HepG2 (cell line): ENCODE results near the gene ATP9B. TPM values are rescaled to one million over a fixed set of nuclear protein-coding genes. Genes with fewer than 3 reads are reported as not detected.

ENCODE experiments used
- ATAC-seq: fragments of 200-7000 bp; cut with Tn5 transposase; 3 replicates; pipeline ENCODE4 v1.9.1; 2020; ENCODE audit warnings: mild to moderate bottlenecking, moderate library complexity
- BruUV-seq: library from RNA; stranded (reverse); fragments of 400-500 nt; replicated peaks from 2 replicates; lab custom pipeline; 2021; lab: Mats Ljungman, UMichigan
- CTCF ChIA-PET: fragments of 300-600 bp; formaldehyde crosslinking; extraction: SDS; loops from one replicate; lab custom pipeline; 2021; ENCODE audit warnings: low total read pairs, inconsistent platforms, low intra/inter-chr PET ratio; lab: Yijun Ruan, JAX
- POLR2A ChIA-PET: fragments of 350-600 bp; sonication (Branson Sonifier 250); formaldehyde crosslinking; loops from one replicate; lab custom pipeline; 2020; ENCODE audit warnings: antibody characterized with exemption, inconsistent platforms; lab: Yijun Ruan, JAX
- DNase-seq: peaks from one replicate; pipeline ENCODE4 v3.0.0-alpha.2; 2015; ENCODE audit warnings: low spot score
- FAIRE-seq: peaks from 3 replicates; lab custom pipeline; 2011; peaks lifted over from hg19 to GRCh38; lab: Jason Lieb, UNC
- H2AFZ ChIP-seq: one replicate; pipeline ENCODE4 v1.6.1; 2011; ENCODE audit warnings: low read length, inconsistent platforms
- H3K27ac ChIP-seq: fragments of 300-600 bp; 3 replicates; pipeline ENCODE4 v1.8.0; 2011; ENCODE audit warnings: mixed run types, mild to moderate bottlenecking, mixed read lengths, low read length, inconsistent platforms; ENCODE audit not compliant: insufficient read depth; ENCODE audit errors: extremely low read length
- H3K27me3 ChIP-seq, 2 experiments: fragments of 200-600 bp in 1 of 2; 2 replicates in 1 of 2; 3 replicates in 1 of 2; pipeline versions ENCODE4 v1.6.0 to v1.8.0; 2011; ENCODE audit warnings: low read length in 2 of 2, mild to moderate bottlenecking in 2 of 2, moderate library complexity in 2 of 2, inconsistent platforms in 1 of 2; ENCODE audit not compliant: insufficient read depth in 2 of 2, control insufficient read depth in 1 of 2
- H3K36me3 ChIP-seq, 2 experiments: fragments of 200-600 bp in 1 of 2; replicated peaks in 1 of 2; 2 replicates in 1 of 2; 3 replicates in 1 of 2; pipeline versions ENCODE4 v1.5.1 to v1.8.0; 2011; ENCODE audit warnings: low read length in 2 of 2, inconsistent platforms in 1 of 2; ENCODE audit not compliant: insufficient read depth in 2 of 2, control insufficient read depth in 1 of 2
- H3K4me1 ChIP-seq: 2 replicates; pipeline ENCODE4 v1.5.1; 2012; ENCODE audit warnings: low read length, inconsistent platforms; ENCODE audit not compliant: insufficient read depth
- H3K4me2 ChIP-seq: 2 replicates; pipeline ENCODE4 v1.6.0; 2011; ENCODE audit warnings: low read depth, low read length, inconsistent platforms
- H3K4me3 ChIP-seq, 3 experiments: fragments of 200-600 bp in 1 of 3; sonication (generic), shearing (Covaris generic) in 1 of 3; replicated peaks in 1 of 3; 2 replicates each; pipeline ENCODE4 v1.5.1; 2011 to 2016; ENCODE audit warnings: low read length in 3 of 3, inconsistent platforms in 2 of 3, low read depth in 2 of 3, mild to moderate bottlenecking in 2 of 3, control low read depth in 1 of 3, mixed read lengths in 1 of 3; ENCODE audit not compliant: insufficient read depth in 1 of 3
- H3K79me2 ChIP-seq: one replicate; pipeline ENCODE4 v1.6.1; 2011; ENCODE audit warnings: low read length, inconsistent platforms; ENCODE audit not compliant: insufficient read depth
- H3K9ac ChIP-seq: 2 replicates; pipeline ENCODE4 v1.6.0; 2011; ENCODE audit warnings: mild to moderate bottlenecking, low read depth, low read length, inconsistent platforms; ENCODE audit not compliant: insufficient read depth
- H3K9me3 ChIP-seq: 2 replicates; pipeline ENCODE4 v1.5.1; 2012; ENCODE audit warnings: mild to moderate bottlenecking, low read length
- H4K20me1 ChIP-seq: 2 replicates; pipeline ENCODE4 v1.6.0; 2011; ENCODE audit warnings: inconsistent platforms, mild to moderate bottlenecking, low read length, moderate library complexity; ENCODE audit not compliant: insufficient read depth
- GABPB1 ChIP-seq: IDR thresholded peaks from 2 replicates; pipeline ENCODE4 v1.6.1; 2016; ENCODE audit warnings: mild to moderate bottlenecking, missing genetic modification reagents, moderate library complexity, missing compliant biosample characterization
- PRPF4 ChIP-seq: fragments of 200-400 bp; formaldehyde crosslinking; IDR thresholded peaks from 2 replicates; pipeline ENCODE4 v1.6.1; 2016; ENCODE audit warnings: low read length, low read depth; ENCODE audit not compliant: poor library complexity, severe bottlenecking
- RARA ChIP-seq: IDR thresholded peaks from 2 replicates; pipeline ENCODE4 v1.6.1; 2016; ENCODE audit warnings: missing genetic modification reagents, missing compliant biosample characterization
- ZFYVE20 ChIP-seq: sonication (generic); formaldehyde crosslinking; IDR thresholded peaks from 2 replicates; pipeline ENCODE4 v1.8.0; 2023; ENCODE audit warnings: low read depth, mild to moderate bottlenecking, moderate library complexity, missing genetic modification reagents, borderline replicate concordance
- ZNF441 ChIP-seq: sonication (generic); formaldehyde crosslinking; IDR thresholded peaks from 2 replicates; pipeline ENCODE4 v1.7.0; 2021; ENCODE audit warnings: missing genetic modification reagents, borderline replicate concordance
- WGBS: methylation state at CpG from one replicate; pipeline ENCODE4 v1.1.6; 2017; ENCODE audit warnings: low lambda C conversion rate; 5-methylcytosine and 5-hydroxymethylcytosine counted together
- in situ Hi-C: cut with HindIII; loops from 2 replicates; pipeline ENCODE4 v1.10.0; 2017; ENCODE audit warnings: low pct_unique_long_range_greater_than_20kb; ENCODE audit not compliant: extremely low pct_ligation_motif_present
- intact Hi-C: fragments of 100-400 bp; cut with micrococcal nuclease; formaldehyde crosslinking; loops from one replicate; pipeline ENCODE4 v1.10.0; 2022; ENCODE audit not compliant: unreplicated experiment
- polyA plus RNA-seq, 8 experiments: library from polyadenylated mRNA; depleted of rRNA in 3 of 8; stranded (reverse) in 7 of 8; unstranded in 1 of 8; fragments of >200 nt; fragmentation: Illumina TruSeq in 4 of 8; extraction: Trizol in 4 of 8; gene quantifications; 2 replicates each; pipeline versions ENCODE4 v1.2.1 to v1.2.3, GENCODE V29; 2011 to 2016; ENCODE audit warnings: low read depth in 4 of 8, missing spikeins in 1 of 8, mixed read lengths in 1 of 8; ENCODE audit not compliant: insufficient read depth in 1 of 8
- total RNA-seq, 5 experiments: library from RNA; depleted of rRNA; stranded (reverse); fragments of >200 nt; fragmentation: Illumina TruSeq; extraction: Trizol; gene quantifications; 2 replicates each; pipeline ENCODE4 v1.2.3, GENCODE V29; 2016; ENCODE audit warnings: low read depth in 1 of 5
- TF ChIP-seq, protein P1 (sequence below): sonication (generic); formaldehyde crosslinking; IDR thresholded peaks from 2 replicates; pipeline ENCODE4 v1.5.0; 2020; ENCODE audit warnings: missing genetic modification reagents
- TF ChIP-seq, protein P2 (sequence below): sonication (generic); formaldehyde crosslinking; IDR thresholded peaks from 2 replicates; pipeline ENCODE4 v1.4.0; 2020; ENCODE audit warnings: missing genetic modification reagents, borderline replicate concordance

The ATP9B gene
- total and polyA plus RNA-seq, 2 of the 13 experiments (the other 11 are each of a cell fraction or from before 2014, with no cell fraction given), result 10.8 to 11.3 TPM

- Histone ChIP-seq H3K4me2 (no peak overlapping the region), H3K9ac (no peak overlapping the region), H4K20me1 (no peaks in the 10 kb centered on the region), H3K9me3 (0 out of 2 replicates have a peak, but pooled peaks cover 5% of the 10 kb centered on the region), H3K79me2 (no peaks in the 10 kb centered on the region), H2AFZ (no peak overlapping the region), H3K27ac (no peak overlapping the region), H3K27me3 (peaks cover 3 to 53% of the 10 kb centered on the region in 2 experiments), H3K4me3 (no peak overlapping the region), H3K4me1 (no peaks in the 10 kb centered on the region), H3K36me3 (no peaks in the 10 kb centered on the region)
- no peak for TF ChIP-seq GABPB1 (CRISPR knock-in tag)
- no peak for TF ChIP-seq PRPF4
- no peak for TF ChIP-seq RARA
- TF ChIP-seq, protein P1, sequence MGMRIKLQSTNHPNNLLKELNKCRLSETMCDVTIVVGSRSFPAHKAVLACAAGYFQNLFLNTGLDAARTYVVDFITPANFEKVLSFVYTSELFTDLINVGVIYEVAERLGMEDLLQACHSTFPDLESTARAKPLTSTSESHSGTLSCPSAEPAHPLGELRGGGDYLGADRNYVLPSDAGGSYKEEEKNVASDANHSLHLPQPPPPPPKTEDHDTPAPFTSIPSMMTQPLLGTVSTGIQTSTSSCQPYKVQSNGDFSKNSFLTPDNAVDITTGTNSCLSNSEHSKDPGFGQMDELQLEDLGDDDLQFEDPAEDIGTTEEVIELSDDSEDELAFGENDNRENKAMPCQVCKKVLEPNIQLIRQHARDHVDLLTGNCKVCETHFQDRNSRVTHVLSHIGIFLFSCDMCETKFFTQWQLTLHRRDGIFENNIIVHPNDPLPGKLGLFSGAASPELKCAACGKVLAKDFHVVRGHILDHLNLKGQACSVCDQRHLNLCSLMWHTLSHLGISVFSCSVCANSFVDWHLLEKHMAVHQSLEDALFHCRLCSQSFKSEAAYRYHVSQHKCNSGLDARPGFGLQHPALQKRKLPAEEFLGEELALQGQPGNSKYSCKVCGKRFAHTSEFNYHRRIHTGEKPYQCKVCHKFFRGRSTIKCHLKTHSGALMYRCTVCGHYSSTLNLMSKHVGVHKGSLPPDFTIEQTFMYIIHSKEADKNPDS (CRISPR knock-in tag), result no peak
- DNase-seq, result no peak
- CTCF ChIA-PET, result no interaction called here
- no peak for FAIRE-seq
- POLR2A ChIA-PET, result no interaction called here
- ATAC-seq, result no peak
- WGBS, result 44% methylated on average over 7 of the region's 7 CpGs
- BruUV-seq, result no TSS peak
- intact Hi-C loops (no loop called here), in situ Hi-C loops (no loop called here)
Observed at GRCh38 chr18:79019881-79020280, 49.3 kb upstream of the ATP9B start.

DNA sequence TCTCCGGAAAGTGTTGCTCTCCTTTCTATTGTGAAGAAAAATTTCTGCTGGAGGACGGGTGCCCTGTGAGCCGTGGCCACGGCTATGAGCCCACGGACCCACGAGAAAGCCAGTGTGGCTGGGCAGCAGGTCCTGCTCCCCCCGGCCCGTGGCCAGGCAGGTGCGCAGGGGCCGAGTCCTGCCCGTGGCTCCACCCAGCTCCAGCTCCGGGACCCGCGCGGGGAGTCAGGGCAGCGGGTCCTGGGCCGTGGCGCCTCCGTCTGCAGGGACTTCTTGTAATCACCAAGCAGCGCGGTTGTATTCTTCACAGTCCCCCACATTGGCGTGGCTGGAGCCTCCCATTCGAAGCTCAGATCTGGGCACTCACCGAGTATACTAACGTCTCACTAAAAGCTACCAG lies 46.6 kb upstream of the ATP9B start:
- no peak overlapping the region for H3K27ac ChIP-seq
- 0 out of 2 replicates have a peak, but pooled peaks cover 5% of the 10 kb centered on the region for H3K9me3 ChIP-seq
- H3K4me2 ChIP-seq, result no peak overlapping the region
- no peak for FAIRE-seq
- no peak overlapping the region for H3K9ac ChIP-seq
- no peak overlapping the region for H2AFZ ChIP-seq
- H3K4me1 ChIP-seq, result no peaks in the 10 kb centered on the region
- no peak for ATAC-seq
- no peaks in the 10 kb centered on the region for H3K36me3 ChIP-seq
- intact Hi-C loops, result no loop called here
- H3K27me3 ChIP-seq, result peaks cover 3 to 55% of the 10 kb centered on the region in 2 experiments
- in situ Hi-C loops, result no loop called here
- no peaks in the 10 kb centered on the region for H4K20me1 ChIP-seq
- H3K4me3 ChIP-seq, result no peak overlapping the region
- CTCF ChIA-PET, result no interaction called here
- POLR2A ChIA-PET, result no interaction called here
- DNase-seq, result no peak
- H3K79me2 ChIP-seq, result no peaks in the 10 kb centered on the region
- 60% methylated on average over 12 of the region's 25 CpGs for WGBS
- no TSS peak for BruUV-seq
- TF ChIP-seq ZFYVE20 (CRISPR knock-in tag) (no peak), ZNF441 (CRISPR knock-in tag) (no peak)
- TF ChIP-seq, protein P2, sequence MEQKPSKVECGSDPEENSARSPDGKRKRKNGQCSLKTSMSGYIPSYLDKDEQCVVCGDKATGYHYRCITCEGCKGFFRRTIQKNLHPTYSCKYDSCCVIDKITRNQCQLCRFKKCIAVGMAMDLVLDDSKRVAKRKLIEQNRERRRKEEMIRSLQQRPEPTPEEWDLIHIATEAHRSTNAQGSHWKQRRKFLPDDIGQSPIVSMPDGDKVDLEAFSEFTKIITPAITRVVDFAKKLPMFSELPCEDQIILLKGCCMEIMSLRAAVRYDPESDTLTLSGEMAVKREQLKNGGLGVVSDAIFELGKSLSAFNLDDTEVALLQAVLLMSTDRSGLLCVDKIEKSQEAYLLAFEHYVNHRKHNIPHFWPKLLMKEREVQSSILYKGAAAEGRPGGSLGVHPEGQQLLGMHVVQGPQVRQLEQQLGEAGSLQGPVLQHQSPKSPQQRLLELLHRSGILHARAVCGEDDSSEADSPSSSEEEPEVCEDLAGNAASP (CRISPR knock-in tag), result no peak
